ENCODE results near the gene SLC25A19. TPM values are rescaled to one million over a fixed set of nuclear protein-coding genes. Genes with fewer than 3 reads are reported as not detected.
"Not testable (repeated sequence)": the region's sequence is repeated elsewhere in the genome, so short reads cannot be mapped to it uniquely, and the experiment has no call there.

Gene SLC25A19
- total and polyA plus RNA-seq, 2 of the 8 experiments (the other 6 are each of a cell fraction or from before 2014, with no cell fraction given): 28.6 to 32.6 TPM

DNA sequence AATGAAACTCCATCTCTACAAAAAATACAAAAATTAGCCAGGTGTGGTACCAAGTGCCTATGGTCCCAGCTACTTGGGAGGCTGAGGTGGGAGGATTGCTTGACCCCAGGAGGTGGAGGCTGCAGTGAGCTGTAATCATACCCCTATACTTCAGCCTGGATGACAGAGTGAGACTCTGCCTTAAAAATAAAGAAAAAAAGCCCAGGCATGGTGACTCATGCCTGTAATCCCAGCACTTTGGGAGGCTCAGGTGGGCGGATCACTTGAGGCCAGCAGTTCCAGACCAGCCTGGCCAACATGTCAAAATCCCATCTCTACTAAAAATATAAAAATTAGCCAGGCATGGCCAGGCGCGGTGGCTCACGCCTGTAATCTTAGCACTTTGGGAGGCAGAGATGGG, 9.0 kb downstream of the SLC25A19 start:
- not testable (repeated sequence) for H3K79me2 ChIP-seq (ENCODE audit: control insufficient read depth in 1 of 2, insufficient read depth in 2 of 2, low read length in 2 of 2); H3K27ac ChIP-seq (ENCODE audit: low read depth, low read length); H3K23ac ChIP-seq (ENCODE audit: insufficient read length); H4K5ac ChIP-seq (ENCODE audit: insufficient read length, low read depth, low read length); H3K27me3 ChIP-seq (replicated peaks in 1 of 4; ENCODE audit: control insufficient read depth in 3 of 4, extremely low read depth in 1 of 4, insufficient read depth in 3 of 4, low read length in 3 of 4); H2AK5ac ChIP-seq (ENCODE audit: low read depth, low read length); H2BK5ac ChIP-seq (ENCODE audit: low read depth, low read length); H4K20me1 ChIP-seq (replicated peaks in 1 of 2; ENCODE audit: control insufficient read depth in 1 of 2, insufficient read depth in 2 of 2, low read length in 2 of 2); H3K4me2 ChIP-seq (ENCODE audit: insufficient read depth in 1 of 2, low read depth in 2 of 2, low read length in 2 of 2); H3K9ac ChIP-seq (replicated peaks in 1 of 4; ENCODE audit: extremely low read depth in 1 of 4, low read depth in 3 of 4, low read length in 3 of 4); H4K91ac ChIP-seq (replicated peaks; ENCODE audit: insufficient read length, low read length); H3K4me1 ChIP-seq (replicated peaks in 1 of 4; ENCODE audit: control insufficient read depth in 3 of 4, insufficient read depth in 4 of 4, low read length in 3 of 4); H3K23me2 ChIP-seq (ENCODE audit: low read depth, low read length); H2BK20ac ChIP-seq (ENCODE audit: low read length); H3K36me3 ChIP-seq (ENCODE audit: control insufficient read depth in 2 of 4, insufficient read depth in 4 of 4, low read length in 3 of 4); H2BK120ac ChIP-seq (replicated peaks; ENCODE audit: low read depth, low read length); H4K8ac ChIP-seq (ENCODE audit: extremely low read depth, insufficient read depth, low read length); H2BK15ac ChIP-seq (ENCODE audit: low read length); H3K18ac ChIP-seq (ENCODE audit: extremely low read depth, low read length); DNase-seq (ENCODE audit: low read depth in 1 of 2, low spot score in 2 of 2); H3K79me1 ChIP-seq (ENCODE audit: low read depth, low read length); H2AFZ ChIP-seq (ENCODE audit: low read length); H3K14ac ChIP-seq (ENCODE audit: insufficient read length); H3K56ac ChIP-seq (replicated peaks; ENCODE audit: insufficient read length, low read depth, low read length); H2BK12ac ChIP-seq (ENCODE audit: low read depth, low read length); H3K4ac ChIP-seq (replicated peaks; ENCODE audit: insufficient read length, low read depth, low read length); H3K9me3 ChIP-seq (ENCODE audit: insufficient read depth in 2 of 2, low read depth in 1 of 2, low read length in 1 of 2); FAIRE-seq; H3K4me3 ChIP-seq (ENCODE audit: extremely low read depth in 1 of 4, insufficient read depth in 2 of 4, low read depth in 3 of 4, low read length in 4 of 4)
- CTCF ChIA-PET (ENCODE audit: partially characterized antibody): interaction anchor here (0.9 to 8.0 kb wide), 4 partner anchors 11 to 36 kb away, joined by 3 to 79 read pairs (median 4); partner anchors contain the start of gene MIF4GD
- POLR2A ChIA-PET (ENCODE audit: partially characterized antibody): interaction anchor here (1.6 to 1.8 kb wide), 2 partner anchors 9 to 16 kb away, joined by 3 to 4 read pairs; partner anchors contain the start of gene MIF4GD
- WGBS, 2 experiments (ENCODE audit: extremely low coverage in 1 of 2, insufficient coverage in 1 of 2, insufficient read length in 1 of 2, insufficient replicate concordance in 2 of 2, low coverage in 1 of 2, low lambda C conversion rate in 2 of 2, missing lambda C conversion rate in 1 of 2): 96% methylated on average over 4 of the region's 4 CpGs; no CpG with 5 or more reads in 1 of the 2 experiments
